HG03460 (cell line): ENCODE measurements around the gene GBP6.
"Not testable (repeated sequence)": the region's sequence is repeated elsewhere in the genome, so short reads cannot be mapped to it uniquely, and the experiment has no call there.

Source experiments
- ATAC-seq: cut with Tn5 transposase; IDR thresholded peaks from one replicate; pipeline ENCODE4 v1.9.1; 2021; ENCODE audit not compliant: unreplicated experiment

The GBP6 gene, protein sequence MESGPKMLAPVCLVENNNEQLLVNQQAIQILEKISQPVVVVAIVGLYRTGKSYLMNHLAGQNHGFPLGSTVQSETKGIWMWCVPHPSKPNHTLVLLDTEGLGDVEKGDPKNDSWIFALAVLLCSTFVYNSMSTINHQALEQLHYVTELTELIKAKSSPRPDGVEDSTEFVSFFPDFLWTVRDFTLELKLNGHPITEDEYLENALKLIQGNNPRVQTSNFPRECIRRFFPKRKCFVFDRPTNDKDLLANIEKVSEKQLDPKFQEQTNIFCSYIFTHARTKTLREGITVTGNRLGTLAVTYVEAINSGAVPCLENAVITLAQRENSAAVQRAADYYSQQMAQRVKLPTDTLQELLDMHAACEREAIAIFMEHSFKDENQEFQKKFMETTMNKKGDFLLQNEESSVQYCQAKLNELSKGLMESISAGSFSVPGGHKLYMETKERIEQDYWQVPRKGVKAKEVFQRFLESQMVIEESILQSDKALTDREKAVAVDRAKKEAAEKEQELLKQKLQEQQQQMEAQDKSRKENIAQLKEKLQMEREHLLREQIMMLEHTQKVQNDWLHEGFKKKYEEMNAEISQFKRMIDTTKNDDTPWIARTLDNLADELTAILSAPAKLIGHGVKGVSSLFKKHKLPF

DNA sequence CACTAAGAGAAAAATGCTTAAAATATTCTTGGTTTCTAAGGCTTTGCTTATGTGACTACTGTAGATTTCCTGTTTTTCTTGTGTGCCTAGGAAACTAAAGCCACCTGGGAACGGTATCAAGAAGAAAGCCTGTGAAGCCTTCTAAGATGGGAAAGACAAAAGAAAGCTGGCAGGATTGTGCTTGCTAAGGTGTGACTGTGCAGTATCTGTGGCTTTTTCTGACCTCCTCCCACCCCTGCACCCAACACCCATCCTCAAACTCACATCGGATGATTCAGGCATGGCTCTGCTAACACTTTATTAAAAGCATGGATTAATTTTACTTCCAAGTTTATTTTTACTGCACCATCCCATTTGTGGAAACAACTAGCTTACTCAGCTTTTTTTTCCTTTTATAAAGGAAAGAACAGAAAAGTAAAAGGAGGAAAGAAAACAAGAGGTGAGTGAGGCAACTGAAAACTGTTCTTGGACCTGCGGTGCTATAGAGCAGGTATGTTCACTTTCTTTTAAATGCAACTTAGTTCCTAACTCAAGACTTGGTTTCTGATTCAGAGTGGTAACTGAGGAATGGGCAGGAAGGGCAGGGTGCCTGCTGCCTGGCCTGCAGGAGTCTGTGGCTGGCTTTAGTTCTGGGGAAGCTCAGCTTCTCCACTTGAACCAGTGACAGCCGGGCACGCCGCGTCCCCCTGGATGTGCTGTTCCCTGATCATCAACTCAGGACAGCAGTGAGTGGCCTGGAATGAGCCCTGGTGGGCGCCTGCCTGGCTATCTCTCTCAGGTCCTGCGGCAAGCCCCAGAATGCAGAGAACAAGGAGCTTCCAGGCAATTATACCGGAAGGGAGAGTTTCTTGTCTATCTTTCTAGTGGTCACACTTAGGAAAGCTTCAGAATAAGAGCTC lies at the start of gene GBP6:
Gene GBP6, plus strand, starts transcription at position 422 of the 899 bp plus-strand sequence. CDS start 4,493 bp downstream, outside the sequence.
- ATAC-seq = peak; percentile 40

DNA sequence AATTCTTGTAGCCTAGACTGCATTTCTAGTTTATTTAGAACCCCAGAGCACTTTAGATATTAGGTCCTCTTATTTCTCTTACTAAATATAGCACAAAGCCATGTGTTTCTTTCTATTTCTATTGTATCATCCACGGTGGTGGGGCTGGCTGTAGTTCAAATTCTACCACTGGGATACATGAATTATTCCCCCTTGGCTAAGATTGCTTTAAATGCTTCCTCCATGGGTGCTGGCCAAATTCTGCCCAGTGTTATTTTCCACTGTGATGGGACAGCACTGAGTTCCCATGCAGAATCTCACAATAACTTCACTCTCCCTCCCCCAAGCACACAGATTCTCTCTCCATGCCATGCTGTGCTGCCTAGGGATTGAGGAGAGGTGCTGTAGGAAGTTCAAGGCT lies 41.5 kb upstream of the GBP6 start:
- ATAC-seq = no peak

DNA sequence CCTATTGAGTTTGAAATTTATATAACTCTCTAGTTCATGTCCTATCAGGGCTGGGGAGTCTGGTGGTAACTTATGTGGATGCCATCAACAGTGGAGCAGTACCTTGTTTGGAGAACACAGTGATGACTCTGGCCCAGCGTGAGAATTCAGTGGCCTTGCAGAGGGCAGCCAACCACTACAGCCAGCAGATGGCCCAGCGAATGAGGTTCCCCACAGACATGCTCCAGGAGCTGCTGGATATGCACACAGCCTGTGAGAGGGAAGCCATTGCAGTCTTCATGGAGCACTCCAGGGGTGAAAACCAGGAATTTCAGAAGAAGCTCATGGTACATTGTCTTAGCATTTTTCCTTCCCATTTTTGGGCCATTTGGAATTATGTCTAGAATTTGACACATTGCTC lies 32.0 kb upstream of the GBP6 start:
- ATAC-seq = no peak

DNA sequence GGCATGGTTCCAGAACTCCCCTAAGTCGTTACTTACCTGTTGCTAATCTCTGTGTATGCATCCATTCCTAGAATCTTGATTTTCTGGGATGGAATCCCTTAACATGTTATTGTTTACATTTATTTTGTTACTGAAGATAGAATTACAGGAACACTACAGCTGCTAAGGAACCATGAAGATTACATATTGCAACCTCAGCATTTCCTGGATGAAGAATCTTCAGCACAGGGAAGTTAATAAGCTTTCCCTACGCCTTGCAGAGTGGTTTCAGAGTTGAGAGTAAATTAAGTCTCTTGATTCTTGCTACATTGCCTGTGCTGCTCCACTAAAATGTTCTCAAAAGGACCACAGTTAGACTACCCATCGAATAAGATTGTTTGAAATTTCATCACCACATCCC lies 31.4 kb upstream of the GBP6 start:
- no peak for ATAC-seq

DNA sequence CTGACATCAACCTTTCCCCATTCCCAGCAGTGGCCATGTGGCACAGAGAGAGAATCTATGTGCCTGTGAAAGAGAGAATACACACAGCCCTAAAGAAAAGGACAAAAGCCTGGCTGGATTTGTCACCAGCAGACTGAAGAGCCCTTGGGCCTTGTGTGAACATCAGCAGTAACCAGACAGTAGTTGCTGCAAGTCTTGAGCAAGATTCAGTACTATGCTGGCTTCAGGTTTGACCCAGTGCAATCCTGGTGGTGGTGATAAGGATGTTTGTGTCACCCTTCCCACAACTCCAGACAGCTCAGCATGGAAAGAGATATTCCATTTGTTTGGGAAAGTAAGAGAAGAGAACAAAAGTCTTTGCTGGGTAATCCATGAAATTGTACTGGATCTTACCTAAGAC lies 28.4 kb upstream of the GBP6 start:
- ATAC-seq = no peak

DNA sequence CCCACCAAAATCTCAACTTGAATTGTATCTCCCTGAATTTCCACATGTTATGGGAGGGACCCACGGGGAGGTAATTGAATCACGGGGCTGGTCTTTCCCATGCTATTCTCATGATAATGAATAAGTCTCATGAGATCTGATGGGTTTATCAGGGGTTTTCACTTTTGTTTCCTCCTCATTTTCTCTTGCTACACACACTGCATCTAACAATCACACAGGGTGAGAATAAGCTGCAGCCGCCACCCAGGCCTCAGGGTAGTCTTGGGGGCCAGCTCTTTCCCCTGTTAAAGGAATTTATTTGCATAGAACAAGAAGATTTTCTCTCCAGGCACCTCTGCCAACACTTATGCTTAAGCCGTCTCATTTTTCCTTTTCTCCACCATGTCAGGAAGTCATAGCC lies 26.0 kb upstream of the GBP6 start:
- no peak for ATAC-seq

DNA sequence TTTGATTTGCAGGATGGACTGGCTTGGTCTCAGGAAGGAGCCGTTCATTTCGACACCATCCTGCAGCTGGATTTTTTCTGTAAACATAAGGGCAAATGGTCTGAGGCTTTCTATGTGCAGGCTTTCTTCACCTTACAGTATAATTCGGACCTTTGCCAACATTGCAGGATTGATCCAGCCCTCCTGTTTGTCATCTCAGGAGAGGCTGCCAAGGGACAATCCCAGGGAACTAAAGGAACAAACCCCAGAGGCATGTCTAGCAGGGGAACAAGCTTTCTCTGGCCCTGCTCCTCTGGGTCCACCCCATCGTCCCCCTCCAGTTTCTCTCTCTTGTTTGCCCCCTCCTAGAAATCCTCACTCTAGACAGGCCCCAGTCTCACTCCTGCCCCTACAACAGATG lies 24.8 kb upstream of the GBP6 start:
- no peak for ATAC-seq

DNA sequence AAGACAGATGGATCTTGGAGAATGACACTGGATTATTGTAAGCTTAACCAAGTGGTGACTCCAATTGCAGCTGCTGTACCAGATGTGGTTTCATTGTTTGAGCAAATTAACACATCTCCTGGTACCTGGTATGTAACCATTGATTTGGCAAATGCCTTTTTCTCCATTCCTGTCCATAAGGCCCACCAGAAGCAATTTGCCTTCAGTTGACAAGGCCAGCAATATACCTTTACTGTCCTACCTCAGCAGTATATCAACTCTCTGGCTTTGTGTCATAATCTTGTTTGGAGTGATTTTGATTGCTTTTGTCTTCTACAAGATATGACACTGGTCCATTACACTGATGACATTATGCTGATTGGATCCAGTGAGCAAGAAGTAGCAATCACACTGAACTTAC lies 18.4 kb upstream of the GBP6 start:
- ATAC-seq = not testable (repeated sequence)

DNA sequence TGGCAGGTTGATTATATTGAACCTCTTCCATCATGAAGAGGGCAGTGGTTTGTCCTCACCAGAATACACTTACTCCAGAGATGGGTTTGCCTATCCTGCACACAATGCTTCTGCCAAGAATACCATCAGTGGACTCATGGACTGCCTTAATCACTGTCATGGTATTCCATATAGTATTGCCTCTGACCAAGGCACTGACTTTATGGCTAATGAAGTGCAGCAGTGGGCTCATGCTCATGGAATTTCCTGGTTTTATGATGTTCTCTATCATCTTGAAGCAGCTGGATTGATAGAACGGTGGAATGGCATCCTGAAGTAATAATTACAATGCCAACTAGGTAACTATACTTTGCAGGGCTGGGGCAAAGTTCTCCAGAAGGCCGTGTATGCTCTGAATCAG lies 16.6 kb upstream of the GBP6 start:
- no peak for ATAC-seq

DNA sequence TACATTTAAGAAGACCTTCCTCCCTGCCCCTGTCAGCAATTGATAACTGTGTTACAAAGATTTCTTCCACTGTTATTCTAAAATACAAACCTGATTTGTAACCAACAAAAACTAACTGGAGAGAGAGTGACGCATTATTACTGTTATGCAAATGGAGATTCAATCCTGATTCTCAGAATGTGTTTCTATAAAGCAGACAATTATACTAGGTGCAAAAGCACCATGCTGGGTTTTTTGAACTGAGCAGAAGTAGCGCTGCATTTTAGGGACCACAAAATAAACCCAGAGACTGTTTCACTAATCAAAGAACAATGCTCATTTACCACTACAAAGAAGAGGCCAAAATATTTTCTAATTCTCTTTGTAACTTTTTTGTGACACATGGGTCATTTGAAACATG lies 13.6 kb upstream of the GBP6 start:
- no peak for ATAC-seq

DNA sequence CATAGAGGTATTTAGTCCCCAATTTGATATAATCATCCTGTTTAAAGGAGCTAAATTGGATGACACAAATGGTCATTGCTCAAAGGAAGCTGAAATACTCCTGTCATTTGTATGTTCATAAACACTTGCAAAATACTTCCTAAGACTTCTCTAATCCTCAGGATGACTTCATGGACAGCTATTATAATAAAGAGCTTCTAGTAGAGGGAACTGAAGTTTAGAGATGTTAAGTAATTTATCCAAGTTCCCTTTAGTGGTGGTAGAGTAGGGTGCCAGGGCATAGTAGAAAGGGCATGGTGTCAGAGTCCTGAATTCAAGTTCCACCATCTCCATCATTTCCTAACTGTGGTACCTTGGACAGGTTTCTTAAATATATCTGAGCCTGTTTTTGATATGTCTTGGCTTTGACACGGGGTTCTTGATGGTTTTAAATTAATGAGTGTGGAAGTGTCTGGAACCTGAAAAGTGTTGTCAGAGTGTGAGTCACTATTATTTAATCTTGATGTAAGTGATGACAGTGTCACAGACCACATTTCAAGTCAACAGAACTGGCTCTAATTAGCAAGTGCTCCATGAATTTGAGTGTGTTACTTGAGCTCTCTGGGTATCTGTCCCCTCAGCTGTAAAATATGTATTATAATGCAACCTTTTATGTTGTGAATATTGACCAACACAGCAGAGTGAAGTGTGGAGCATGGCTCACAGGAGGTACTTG lies 12.1 kb upstream of the GBP6 start:
- ATAC-seq = no peak

DNA sequence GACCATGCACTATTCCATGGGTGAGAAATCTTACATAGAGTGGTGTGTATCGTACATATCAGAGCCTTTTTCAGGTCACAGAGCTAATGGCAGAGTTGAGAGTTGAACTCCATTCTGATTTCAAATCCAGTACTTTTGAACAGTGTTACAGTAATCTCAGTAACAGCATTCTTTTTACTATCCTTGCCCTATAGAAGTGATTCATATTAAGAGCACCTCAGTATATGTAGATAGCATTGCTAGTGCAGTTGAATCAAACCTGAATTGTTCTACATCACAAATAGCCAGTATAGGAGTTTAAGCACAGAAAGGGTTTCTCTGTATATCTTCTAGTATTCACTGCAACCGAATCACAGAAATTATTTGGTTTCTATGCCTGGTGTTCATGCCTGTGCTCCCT lies 11.4 kb upstream of the GBP6 start:
- ATAC-seq = no peak

DNA sequence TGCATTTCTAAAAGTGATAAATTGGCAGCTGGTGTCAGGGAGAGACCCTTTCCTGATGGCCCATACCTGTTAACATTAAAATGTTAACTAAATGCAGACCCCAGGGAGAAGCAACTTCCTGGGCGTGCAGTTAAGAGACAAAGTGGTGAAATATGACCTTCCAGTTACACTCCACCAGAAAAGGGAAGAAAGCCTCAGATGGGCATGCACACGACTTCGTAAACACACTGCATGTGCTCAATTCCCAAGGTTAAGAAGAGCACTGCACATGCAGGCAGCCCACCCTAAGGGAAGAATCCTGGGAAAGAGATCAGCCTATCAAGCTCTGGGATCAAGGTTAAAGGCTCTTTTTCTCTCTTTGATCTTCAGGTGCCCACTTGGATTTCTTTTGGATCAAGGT lies 9.7 kb upstream of the GBP6 start:
- ATAC-seq = no peak

DNA sequence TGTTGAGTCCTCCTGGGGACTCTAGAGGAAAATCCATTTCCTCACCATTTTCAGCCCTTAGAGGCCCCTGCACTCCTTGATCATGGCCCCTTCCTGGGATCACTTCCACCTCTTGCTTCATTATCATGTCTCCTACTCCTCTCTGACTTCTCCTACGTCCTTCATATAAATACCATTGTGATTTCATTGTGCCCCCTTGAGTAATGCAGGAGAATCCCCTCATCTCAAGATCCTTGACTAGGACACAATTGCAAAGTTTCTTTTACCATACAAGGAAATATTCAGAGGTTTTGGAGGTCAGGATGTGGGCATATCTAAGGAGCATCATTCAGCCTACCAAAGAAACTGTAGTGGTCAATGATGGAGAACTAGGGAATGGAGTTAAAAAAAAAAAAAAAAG lies 8.8 kb upstream of the GBP6 start:
- ATAC-seq = no peak

DNA sequence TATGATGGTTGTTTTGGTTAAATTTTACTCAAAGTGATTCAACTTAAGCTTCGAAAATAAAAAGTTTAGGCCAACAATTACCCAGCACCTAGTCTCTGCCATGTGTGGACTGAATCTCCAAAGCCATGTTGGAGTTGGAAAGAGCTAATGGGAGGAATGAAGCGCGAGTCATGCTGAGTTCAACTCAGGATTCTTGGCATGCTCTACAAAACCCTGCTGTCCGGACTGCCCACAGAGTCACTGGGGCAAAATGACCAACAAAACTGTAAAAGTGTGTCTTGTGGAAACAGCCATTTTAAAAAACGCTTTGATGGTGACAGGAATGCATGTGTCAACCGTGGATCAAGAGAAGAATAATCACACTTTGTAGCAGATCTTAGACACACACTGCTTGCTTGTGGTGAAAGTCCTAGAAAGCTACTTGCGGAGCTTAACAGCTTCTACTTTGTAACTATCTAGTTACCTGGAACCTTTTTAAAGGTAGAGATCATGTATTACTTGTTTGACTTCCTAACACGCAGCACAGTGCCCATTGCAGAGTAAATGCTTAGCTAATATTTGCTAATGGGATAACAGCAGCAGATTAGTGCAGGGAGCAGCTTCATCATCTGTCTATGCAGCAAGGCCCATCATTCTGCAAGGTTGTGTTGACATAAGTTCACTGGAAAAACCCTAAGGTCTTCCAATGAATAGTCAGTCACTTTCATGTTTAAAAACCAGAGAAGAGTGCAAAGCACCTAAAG lies 7.0 kb upstream of the GBP6 start:
- no peak for ATAC-seq

DNA sequence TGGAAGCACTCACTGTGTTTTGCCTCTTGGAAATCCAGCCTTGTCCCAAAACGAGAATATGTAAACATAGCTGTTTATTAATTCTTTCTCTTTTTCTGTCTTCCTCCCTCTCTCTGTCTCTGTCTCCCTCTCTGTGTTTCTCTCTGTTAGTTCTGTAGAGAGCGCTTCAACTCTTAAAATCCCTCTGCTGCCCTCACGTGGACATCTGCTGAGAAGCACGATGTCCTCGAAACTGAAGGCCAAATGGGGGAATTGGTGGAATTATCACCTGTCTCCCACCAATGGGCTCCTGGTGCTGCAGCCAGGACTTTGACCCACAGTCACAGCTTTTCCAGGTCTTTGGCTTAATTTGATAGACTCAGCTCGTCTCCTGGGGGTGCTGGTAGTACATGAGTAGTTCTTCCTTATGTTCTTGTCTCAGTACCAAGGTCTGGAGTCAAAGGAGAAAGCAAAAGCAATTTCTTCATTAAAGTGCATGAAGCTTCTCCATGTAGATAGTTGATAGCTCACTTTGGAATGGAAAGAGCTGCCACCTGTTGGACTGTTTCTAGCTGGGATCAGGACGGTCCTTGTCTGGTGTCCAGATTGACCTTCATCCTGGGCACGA lies 5.5 kb upstream of the GBP6 start:
- ATAC-seq = peak; percentile 56

DNA sequence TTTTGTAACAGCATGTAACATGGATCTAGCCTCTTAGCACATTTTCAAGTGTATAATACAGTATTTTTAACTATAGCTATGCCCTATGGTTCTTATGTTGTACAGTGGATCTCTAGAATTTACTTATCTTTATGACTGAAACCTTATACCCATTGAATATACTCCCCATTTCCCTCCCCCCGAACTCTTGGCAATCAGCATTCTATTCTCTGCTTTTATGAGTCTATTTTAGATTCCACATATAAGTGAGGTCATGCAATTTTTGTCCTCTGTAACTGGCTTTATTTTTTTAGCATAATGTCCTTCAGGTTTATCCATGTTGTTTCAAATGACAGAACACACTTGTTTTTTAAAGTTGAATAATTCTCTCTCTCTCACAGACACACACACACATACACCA lies 3.1 kb upstream of the GBP6 start:
- ATAC-seq = no peak

DNA sequence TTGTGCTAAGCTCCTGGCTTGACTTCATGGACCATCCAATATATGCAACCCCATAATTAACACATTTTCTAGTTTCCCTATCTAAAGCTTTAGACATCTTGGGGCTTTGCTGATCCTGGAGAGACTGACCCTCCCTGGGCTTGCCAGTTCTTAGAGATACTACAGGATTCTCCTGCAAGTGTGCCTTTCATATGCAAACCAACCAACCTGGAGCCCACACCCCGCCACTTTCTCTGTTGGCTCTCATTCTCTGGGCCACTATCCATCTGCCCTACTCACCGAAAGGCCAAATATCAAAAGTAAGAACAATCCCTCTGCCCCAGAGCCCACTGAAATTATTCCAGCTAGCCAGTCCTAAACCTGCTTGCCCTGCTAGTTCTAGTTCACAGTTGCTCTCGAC lies 2.2 kb upstream of the GBP6 start:
- ATAC-seq = no peak

DNA sequence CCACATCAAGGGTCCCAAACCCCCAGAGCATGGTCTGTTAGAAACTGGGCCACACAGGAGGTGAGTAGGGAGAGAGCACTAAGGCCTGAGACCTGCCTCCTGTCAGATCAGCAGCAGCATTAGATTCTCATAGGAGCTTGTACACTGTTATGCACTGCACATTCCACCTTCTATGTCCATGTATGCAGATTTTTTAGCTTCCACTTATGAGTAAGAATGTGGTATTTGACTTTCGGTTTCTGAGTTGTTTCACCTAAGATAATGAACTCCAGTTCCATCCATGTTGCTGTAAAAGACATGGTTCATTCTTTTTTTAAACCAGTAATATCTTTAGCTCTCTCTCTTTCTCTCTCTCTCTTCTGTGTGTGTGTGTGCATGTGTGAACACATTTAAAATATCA lies 663 bp upstream of the GBP6 start:
- ATAC-seq = peak; percentile 85

DNA sequence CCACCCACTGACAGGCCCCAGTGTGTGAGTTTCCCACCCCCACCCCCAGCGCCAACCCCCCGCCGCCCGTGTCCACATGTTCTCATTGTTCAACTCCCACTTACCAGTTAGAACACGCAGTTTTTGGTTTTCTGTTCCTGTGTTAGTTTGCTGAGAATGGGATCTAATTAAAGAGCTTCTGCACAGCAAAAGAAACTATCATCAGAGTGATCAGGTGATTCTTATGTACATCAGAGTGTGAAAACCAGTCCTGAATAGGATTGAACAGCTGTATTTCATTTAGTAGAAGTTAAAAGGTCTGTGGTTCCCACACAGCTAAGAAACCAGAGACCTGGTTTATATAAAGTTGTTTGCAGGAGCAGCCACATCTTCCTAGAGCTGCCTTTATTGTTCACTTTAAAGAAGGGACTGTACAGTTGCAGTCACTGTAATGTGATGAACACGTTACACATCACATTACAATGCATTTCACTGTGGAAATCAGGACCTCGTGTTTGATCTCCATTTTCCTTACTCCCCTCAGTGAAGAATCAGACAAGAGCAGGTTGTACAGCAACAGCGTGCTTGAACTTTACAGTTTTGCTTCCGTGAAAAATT lies 1.2 kb downstream of the GBP6 start:
- ATAC-seq = no peak
